Measurements from ENCODE around the gene MPZL1. TPM values are rescaled to one million over a fixed set of nuclear protein-coding genes. Genes with fewer than 3 reads are reported as not detected.

The MPZL1 gene
- total RNA-seq, 1 experiment from 2014 or later, result 52.9 TPM

GRCh38 chr1:167675440-167675839 is 46.3 kb upstream of the MPZL1 start:
- BruUV-seq (replicated peaks), result no TSS peak
- RAD21 ChIA-PET (ENCODE audit: low non-redundant PET in 1 of 2, low total read pairs in 2 of 2, uncharacterized antibody in 2 of 2, unreplicated experiment in 2 of 2), result no interaction called here
- no peaks in the 10 kb centered on the region for H3K36me3 ChIP-seq (ENCODE audit: control insufficient read depth in 1 of 2, insufficient read depth in 2 of 2, low read length in 2 of 2)
- H3K9me3 ChIP-seq (ENCODE audit: control insufficient read depth in 1 of 2, insufficient read depth in 1 of 2, low read depth in 1 of 2, low read length in 2 of 2), result no peaks in the 10 kb centered on the region
- no peak for TF ChIP-seq ATF3 (IDR thresholded peaks at IDR 0.05)
- no peaks in the 10 kb centered on the region for H3K4me1 ChIP-seq (ENCODE audit: control insufficient read depth in 1 of 2, insufficient read depth in 2 of 2, low read length in 2 of 2)
- DNase-seq (ENCODE audit: low read depth, low spot score), result no peak
- no peak overlapping the region for H2AFZ ChIP-seq (ENCODE audit: low read depth, low read length, poor library complexity, severe bottlenecking)
- no peak for ATAC-seq
- H3K9me2 ChIP-seq (ENCODE audit: insufficient read depth), result no peaks in the 10 kb centered on the region
- H3K9ac ChIP-seq (ENCODE audit: low read length), result no peak overlapping the region
- intact Hi-C loops (cut with micrococcal nuclease), result no loop called here
- no peak overlapping the region for H3K4me2 ChIP-seq (ENCODE audit: low read length)
- H3K79me2 ChIP-seq (ENCODE audit: insufficient read depth, low read length), result no peaks in the 10 kb centered on the region
- no peak overlapping the region for H3K4me3 ChIP-seq (replicated peaks in 1 of 2; ENCODE audit: low read depth in 1 of 2, low read length in 2 of 2)
- CTCF ChIA-PET, result no interaction called here
- no peaks in the 10 kb centered on the region for H3K27me3 ChIP-seq (ENCODE audit: insufficient read depth, low read length)
- no peak overlapping the region for H3K27ac ChIP-seq (ENCODE audit: low read depth, low read length)
- POLR2A ChIA-PET, result no interaction called here
- H4K20me1 ChIP-seq (ENCODE audit: insufficient read depth), result no peaks in the 10 kb centered on the region

- POLR2A ChIA-PET, result no interaction called here
- no peak for ATAC-seq
Observed at GRCh38 chr1:167676205-167676915, 45.4 kb upstream of the MPZL1 start.

More at GRCh38 chr1:167676205-167676915, 45.4 kb upstream of the MPZL1 start:
- intact Hi-C loops (cut with micrococcal nuclease), result no loop called here
- Histone ChIP-seq H3K4me1 (ENCODE audit: control insufficient read depth in 1 of 2, insufficient read depth in 2 of 2, low read length in 2 of 2) (no peaks in the 10 kb centered on the region), H4K20me1 (ENCODE audit: insufficient read depth) (no peaks in the 10 kb centered on the region), H3K9me2 (ENCODE audit: insufficient read depth) (no peaks in the 10 kb centered on the region), H3K4me2 (ENCODE audit: low read length) (no peak overlapping the region), H3K9me3 (ENCODE audit: control insufficient read depth in 1 of 2, insufficient read depth in 1 of 2, low read depth in 1 of 2, low read length in 2 of 2) (no peaks in the 10 kb centered on the region), H3K27ac (ENCODE audit: low read depth, low read length) (no peak overlapping the region), H3K36me3 (ENCODE audit: control insufficient read depth in 1 of 2, insufficient read depth in 2 of 2, low read length in 2 of 2) (no peaks in the 10 kb centered on the region), H3K79me2 (ENCODE audit: insufficient read depth, low read length) (no peaks in the 10 kb centered on the region), H3K9ac (ENCODE audit: low read length) (no peak overlapping the region), H2AFZ (ENCODE audit: low read depth, low read length, poor library complexity, severe bottlenecking) (no peak overlapping the region), H3K27me3 (ENCODE audit: insufficient read depth, low read length) (no peaks in the 10 kb centered on the region), H3K4me3 (replicated peaks in 1 of 2; ENCODE audit: low read depth in 1 of 2, low read length in 2 of 2) (no peak overlapping the region)
- TF ChIP-seq RAD21 (IDR thresholded peaks at IDR 0.05; ENCODE audit: low read depth), result no peak
- TF ChIP-seq CTCF (IDR thresholded peaks at IDR 0.05 in 2 of 3, conservative IDR thresholded peaks at IDR 0.05 in 1 of 3; ENCODE audit: borderline replicate concordance in 1 of 3, insufficient read depth in 1 of 3, low read depth in 2 of 3, low read length in 2 of 3), result no peak
- TF ChIP-seq FOSL1 (IDR thresholded peaks at IDR 0.05; ENCODE audit: low read depth), result no peak
- TF ChIP-seq SIN3A (IDR thresholded peaks at IDR 0.05; ENCODE audit: low read depth), result no peak
- no peak for TF ChIP-seq REST (IDR thresholded peaks at IDR 0.05; ENCODE audit: low read depth)
- TF ChIP-seq POLR2AphosphoS5 (IDR thresholded peaks at IDR 0.05; ENCODE audit: low read depth, low read length), result no peak
- TF ChIP-seq ZNF274 (IDR thresholded peaks at IDR 0.05; ENCODE audit: low read depth, low read length), result no peak
- no peak for TF ChIP-seq JUND (IDR thresholded peaks at IDR 0.05)
- no peak for TF ChIP-seq POLR2A (IDR thresholded peaks at IDR 0.05; ENCODE audit: borderline replicate concordance, extremely low read depth, insufficient read depth, insufficient read length)
- TF ChIP-seq ATF3 (IDR thresholded peaks at IDR 0.05), result no peak
- no peak for DNase-seq (ENCODE audit: low read depth, low spot score)
- ChIA-PET CTCF (no interaction called here), RAD21 (ENCODE audit: low non-redundant PET in 1 of 2, low total read pairs in 2 of 2, uncharacterized antibody in 2 of 2, unreplicated experiment in 2 of 2) (no interaction called here)
- BruUV-seq (replicated peaks), result no TSS peak
